ENCODE data around the gene TYMP.

The TYMP gene

DNA sequence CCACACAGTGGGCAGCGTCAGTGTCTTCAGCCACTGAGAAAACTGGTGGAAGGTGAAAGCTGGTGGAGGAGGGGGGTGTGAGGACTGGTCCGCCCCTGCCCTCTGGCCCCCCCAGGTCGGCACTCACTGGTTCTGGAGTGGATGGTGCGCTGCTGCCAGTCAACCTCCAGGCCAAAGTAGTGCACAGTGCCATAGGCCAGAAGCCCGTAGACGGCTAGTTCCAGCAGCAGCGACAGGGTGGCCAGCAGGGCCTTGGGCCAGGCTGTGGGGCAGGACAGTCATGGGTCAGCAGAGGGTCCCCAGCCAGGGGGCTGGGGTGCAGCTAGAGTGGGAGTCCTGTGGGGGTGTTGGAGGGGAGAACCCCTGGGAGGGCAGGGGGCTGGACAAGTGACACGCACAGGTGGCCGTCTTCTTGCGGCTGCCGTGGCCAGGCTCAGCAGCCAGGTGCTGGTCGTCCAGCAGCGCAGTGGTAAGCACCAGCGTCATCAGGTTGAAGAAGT lies 24.5 kb downstream of the TYMP start:
- DNase-seq (ENCODE audit: low spot score): no peak

DNA sequence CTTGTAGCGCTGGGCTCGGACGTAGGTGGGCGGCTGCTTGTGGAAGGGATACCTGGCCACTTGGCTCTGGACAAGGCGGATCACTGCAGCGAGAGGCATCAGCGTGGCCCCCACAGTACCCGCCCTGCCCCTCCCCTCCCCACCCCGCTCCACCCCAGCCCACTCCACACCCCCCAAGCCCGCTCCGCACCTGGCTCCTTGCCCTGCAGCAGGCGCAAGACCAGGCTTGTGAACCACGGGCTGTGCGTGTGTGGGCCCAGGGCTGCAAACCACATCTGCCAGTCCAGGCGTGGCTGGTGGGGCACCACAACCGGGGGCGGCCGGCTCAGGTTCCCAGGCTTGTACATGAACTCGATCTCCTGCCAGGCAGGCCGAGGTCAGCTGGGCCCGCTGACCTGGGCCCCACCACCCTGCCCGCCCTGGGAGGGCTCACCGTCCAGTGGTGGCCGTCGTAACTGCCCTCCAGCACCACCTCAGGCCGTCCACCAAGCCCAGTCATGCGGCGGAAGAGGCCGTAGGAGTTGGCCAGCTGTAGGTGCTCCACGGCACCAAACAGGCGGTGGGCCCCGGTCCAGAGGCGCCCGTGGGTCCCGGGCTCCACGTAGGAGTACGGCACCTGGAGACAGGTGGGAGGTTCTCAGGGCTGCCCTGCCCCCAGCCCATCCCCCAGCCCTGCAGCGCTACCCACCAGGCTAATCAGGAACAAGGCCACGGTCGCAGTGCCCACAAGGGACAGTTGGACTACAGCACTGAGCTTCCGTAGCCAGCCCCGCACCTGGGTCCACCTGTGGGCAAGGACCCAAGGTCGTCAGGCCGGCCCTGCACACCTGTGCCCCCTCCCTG lies 25.2 kb downstream of the TYMP start:
- DNase-seq (ENCODE audit: low spot score): no peak

DNA sequence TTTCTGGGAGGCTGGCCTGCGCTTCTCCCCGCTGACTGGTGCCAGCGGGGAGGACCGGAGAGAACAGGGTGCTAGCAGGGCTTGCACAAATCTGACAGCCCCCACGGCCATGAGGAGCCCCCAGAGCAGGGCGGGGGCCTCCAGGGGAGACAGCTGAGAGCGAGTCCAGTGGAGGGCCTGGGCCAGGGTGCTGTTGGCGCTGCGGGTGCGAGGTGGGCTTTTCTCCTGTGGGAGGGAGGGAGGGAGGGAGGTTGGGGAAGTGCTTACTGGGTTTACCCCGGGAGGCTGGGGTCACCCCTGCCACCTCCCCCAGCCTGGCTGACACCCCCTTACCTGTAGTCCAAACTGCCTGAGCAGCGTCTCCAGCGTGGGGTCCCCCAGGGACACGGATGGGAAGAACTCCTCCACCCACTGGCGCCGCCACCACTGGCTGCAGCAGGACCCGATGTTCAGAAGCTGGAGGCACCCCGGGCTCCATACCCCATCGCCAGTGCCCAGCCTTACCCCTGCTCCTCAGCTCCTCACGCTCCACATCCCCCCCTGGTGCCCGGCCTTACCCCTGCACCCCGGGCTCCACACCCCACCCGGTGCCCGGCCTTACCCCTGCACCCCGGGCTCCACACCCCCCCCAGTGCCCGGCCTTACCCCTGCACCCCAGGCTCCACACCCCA lies 26.2 kb downstream of the TYMP start:
- DNase-seq (ENCODE audit: low spot score): no peak

DNA sequence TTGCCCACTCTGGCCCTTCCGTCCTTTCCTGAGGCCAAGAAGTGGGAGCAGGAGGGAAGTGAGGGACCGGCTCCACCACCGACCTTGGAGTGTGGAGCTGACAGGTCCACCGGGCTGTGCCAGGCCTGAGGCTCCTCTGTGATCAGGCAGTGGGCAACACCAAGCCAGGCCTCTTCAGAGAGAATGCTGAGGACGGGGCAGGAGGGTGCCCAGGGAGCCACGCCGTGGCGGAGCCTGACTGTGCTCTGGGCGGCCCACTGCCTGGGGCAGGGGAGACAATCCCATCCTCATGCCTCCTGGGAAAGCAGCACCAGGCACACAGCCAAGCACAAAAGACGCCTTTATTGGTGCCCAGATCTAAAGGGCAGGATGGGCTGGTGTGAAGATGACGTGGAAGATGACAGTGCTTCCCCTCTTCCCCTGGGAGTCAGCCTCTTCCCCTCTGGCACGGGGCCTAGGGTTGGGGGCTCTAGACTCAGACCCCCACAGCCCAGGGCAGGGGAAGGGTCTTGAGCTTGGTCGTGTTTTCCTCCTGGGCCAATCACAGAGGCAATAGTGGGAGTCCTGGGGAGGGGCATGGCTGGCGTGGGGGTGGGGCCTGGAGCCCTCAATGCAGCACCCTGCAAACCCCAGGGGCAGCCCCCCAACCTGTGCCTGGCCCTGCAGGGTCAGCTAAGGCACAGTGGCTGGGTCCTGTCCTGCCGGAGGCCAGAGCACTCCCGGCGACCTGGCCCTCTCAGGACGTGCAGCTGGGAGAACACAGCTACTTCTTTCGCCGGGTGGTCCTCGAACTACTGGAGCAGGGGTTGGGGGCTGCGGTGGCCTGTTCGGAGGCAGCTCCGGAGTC lies 27.0 kb downstream of the TYMP start:
- DNase-seq (ENCODE audit: low spot score): no peak

- DNase-seq (ENCODE audit: low spot score): no peak
These were observed 27.7 kb downstream of the TYMP start for GRCh38 chr22:50502096-50502495.

- DNase-seq (ENCODE audit: low spot score): no peak
These were observed 29.4 kb downstream of the TYMP start for GRCh38 chr22:50500452-50500851.

DNA sequence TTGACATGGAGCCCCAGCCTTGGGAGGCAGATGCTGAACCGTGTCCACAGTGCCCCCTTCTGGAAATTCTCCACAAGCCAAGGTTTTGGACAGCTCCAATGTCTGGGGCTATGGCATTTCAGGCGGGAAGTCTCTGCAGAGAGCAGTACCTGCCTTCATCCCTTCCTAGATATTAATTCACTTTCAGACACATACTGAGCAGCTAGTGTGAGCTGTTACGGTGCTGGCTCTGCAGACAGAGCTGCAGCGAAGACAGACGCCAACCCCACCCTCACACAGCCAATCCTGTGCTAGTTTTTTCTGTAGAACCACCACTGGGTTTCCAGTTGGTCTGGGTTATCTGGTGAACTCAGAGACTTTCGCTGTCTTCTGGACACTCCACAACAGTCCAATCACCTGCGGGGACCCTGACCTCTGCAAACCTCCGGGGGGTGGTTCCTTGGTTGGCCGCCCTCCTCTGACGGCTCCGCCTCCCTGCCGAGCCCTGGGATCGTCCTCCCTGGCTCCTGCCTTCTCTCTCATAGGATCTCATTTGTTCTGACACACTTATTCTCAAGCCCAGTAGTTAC lies 31.4 kb downstream of the TYMP start:
- DNase-seq (ENCODE audit: low spot score): peak; percentile 78

GRCh38 chr22:50497093-50497492 lies 32.7 kb downstream of the TYMP start:
- no peak for DNase-seq (ENCODE audit: low spot score)

GRCh38 chr22:50490531-50491308 lies 39.1 kb downstream of the TYMP start:
- DNase-seq (ENCODE audit: low spot score): no peak

DNA sequence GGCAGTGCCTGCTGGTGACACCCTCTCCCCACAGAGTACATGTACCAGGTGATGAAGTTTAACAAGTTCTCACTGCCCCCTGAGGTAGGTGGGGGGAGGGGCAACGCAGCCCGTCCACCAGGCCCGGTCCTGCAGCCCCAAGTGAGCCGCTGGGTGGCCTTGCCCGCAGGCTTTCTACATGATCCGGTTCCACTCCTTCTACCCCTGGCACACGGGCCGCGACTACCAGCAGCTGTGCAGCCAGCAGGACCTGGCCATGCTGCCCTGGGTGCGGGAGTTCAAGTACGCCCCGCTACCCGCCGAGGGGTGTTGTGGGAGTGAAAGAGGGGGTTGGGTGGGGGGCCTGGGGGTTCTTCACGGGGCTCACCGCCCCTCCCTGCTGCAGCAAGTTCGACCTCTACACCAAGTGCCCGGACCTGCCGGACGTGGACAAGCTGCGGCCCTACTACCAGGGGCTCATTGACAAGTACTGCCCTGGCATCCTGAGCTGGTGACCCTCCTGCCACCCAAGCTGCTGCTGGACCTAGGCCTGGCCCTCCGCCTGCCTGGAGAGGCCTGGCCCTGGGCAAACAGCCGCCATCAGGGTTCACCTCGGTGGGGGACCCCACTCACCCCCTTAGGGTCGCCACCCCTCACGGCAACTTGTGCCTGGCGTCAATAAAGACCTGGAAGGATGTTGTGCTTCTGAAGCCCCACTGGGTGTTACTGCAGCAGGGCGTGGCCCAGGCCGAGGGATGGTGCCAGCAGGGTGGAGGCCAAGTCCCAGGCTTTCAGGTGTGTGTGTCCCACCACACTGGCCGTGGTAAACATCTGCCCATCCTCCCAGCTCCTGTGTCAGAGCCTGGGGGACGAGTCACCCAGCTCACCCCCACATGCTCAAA lies 40.2 kb downstream of the TYMP start:
- DNase-seq (ENCODE audit: low spot score): no peak

DNA sequence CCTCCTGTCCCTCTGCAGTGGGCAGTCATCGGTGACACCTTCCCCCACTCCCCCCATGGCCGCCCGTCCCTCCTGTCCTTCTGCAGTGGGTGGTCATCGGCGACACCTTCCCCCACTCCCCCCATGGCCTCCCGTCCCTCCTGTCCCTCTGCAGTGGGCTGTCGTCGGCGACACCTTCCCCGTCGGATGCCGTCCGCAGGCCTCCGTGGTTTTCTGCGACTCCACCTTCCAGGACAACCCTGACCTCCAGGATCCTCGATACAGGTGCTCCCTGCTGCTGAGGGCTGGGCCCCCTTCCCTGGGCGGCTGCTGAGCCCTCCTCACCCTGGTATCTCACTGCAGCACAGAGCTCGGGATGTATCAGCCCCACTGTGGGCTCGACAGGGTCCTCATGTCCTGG lies 40.9 kb downstream of the TYMP start:
- no peak for DNase-seq (ENCODE audit: low spot score)

DNA sequence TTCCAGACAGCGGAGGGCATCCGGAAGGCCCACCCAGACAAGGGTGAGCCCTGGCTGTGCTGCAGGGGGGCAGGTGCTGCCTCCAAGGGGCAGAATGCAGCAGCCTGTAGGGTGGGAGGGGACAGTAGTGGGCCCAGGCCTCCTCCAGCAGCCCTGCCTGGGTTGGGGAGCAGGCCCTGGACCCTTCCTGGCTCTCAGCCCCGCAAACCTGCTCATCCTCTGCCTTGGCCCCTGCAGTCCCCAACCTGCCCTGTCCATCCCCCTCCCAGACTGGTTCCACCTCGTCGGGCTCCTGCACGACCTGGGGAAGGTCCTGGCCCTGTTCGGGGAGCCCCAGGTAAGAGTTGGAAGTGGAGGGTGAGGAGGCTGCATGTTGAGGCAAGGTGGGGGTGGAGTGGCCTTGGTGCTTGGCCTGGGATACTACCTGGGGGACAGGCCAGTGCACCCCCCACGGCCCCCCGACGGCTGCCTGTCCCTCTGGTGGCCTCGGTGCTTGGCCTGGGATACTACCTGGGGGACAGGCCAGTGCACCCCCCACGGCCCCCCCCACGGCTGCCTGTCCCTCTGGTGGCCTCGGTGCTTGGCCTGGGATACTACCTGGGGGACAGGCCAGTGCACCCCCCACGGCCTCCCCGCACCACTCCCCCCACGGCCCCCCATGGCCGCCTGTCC lies 41.7 kb downstream of the TYMP start:
- no peak for DNase-seq (ENCODE audit: low spot score)

GRCh38 chr22:50487290-50488005 lies 42.4 kb downstream of the TYMP start:
- DNase-seq (ENCODE audit: low spot score): no peak

DNA sequence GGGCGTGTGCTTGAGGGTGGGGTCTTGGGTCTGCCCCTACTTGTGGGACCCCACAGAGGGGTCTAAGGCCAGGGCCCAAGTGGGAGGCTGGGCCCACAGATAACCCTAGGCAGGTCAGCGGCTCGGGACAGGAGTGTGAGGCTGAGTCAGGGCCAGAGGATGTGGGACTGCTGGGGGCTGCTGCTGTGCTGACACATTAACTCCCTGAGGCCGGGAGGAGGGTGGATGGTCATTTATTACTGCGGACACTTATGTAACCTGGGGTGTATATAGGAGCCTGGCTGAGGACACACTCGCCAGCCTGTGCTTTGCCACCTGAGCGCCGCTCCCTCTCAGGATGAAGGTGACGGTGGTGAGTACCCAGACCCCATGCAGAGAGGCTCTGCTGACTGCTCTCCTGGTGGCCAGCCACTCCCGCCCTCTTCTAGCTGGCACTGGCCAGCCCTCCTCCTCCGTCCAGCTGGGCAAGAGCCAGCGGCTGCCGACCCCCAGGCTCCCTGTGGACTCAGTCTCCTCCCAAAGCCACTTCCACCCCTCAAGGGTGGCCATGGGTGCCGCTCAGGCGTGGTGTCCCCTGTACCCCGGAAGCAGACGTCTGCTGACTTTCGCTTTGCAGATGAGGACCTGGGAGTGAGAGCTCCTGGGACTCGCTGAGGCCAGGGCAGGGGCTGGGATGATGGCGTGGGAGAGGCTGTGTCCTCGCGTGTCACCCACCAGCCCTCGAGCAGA lies 43.1 kb downstream of the TYMP start, which contains the start of gene MIOX:
Gene MIOX (plus strand): TSS at position 299 of the 729 bp plus-strand sequence. CDS start 39 bp downstream, at position 338.
- no peak for DNase-seq (ENCODE audit: low spot score)

- no peak for DNase-seq (ENCODE audit: low spot score)
These were observed 44.3 kb downstream of the TYMP start for GRCh38 chr22:50485221-50486131.

- DNase-seq (ENCODE audit: low spot score): no peak
These were observed 45.6 kb downstream of the TYMP start for GRCh38 chr22:50483977-50484853.

Measured in activated CD4-positive, alpha-beta T cell treated with anti-CD3 and anti-CD28 coated beads, Interleukin-2, Interleukin-4, amounts not matched to agents 100 ng/mL and 50 ng/mL, durations not matched to agents 16 hours and 8 hours (primary cell).